ENCODE data around the gene RNF123. TPM values are rescaled to one million over a fixed set of nuclear protein-coding genes. Genes with fewer than 3 reads are reported as not detected.
A peak's percentile ranks its signal among the peaks of the same experiment; 100 is the strongest.
"Not testable (repeated sequence)": the region's sequence is repeated elsewhere in the genome, so short reads cannot be mapped to it uniquely, and the experiment has no call there.

RNF123 gene
- polyA plus RNA-seq, 1 of the 3 experiments (the other 2 are of a cell fraction) = 48.1 TPM

DNA sequence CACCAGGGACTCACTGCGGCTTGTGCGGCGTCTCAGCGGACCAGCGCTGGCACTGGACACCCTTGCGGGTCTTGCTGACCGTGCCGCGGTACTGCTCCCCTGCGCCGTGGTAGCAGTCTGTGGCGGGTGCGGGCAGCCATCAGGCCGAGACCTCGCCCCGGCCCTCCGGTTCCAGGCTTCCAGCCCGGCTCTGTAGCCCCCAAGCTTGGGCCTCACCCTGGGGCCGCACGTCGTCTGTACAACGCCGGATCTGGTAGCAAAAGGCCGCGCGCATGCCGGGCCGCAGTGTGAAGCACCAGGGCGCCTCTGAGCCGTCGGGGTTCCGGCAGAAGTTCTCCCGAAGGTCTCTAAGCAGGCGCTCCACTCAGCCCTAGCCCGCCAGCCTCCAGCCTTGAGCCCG is 3.5 kb upstream of the RNF123 start:
- WGBS (ENCODE audit: low lambda C conversion rate) = 93% methylated on average over 3 of the region's 36 CpGs
- H3K9ac ChIP-seq; H3K4me2 ChIP-seq; H3K9me3 ChIP-seq; H2AFZ ChIP-seq (ENCODE audit: low read depth); H3K4me3 ChIP-seq (ENCODE audit: low read depth in 2 of 2, low read length in 1 of 2); H3K27ac ChIP-seq (ENCODE audit: low read depth in 2 of 2, low read length in 1 of 2); H3F3A ChIP-seq (replicated peaks; ENCODE audit: insufficient read depth); H3K9me2 ChIP-seq; POLR2A ChIA-PET; H3K27me3 ChIP-seq (ENCODE audit: insufficient read depth); H4K20me1 ChIP-seq (ENCODE audit: insufficient read depth); DNase-seq: not testable (repeated sequence)
- Histone ChIP-seq H3K36me3 (replicated peaks in 1 of 2; ENCODE audit: control insufficient read depth in 1 of 2, insufficient read depth in 2 of 2, low read length in 1 of 2) (peaks cover 0 to 29% of the 10 kb centered on the region in 2 experiments), H3K79me2 (ENCODE audit: insufficient read depth) (peaks cover 14% of the 10 kb centered on the region), H3K4me1 (ENCODE audit: control insufficient read depth in 1 of 2, insufficient read depth in 2 of 2, low read depth in 1 of 2, low read length in 1 of 2) (peaks cover 5 to 20% of the 10 kb centered on the region in 2 experiments; a peak in 2 of 4 replicates)
- CTCF ChIA-PET = interaction anchor here (1.4 kb wide), 1 partner anchor 14 kb away, joined by 6 read pairs; no protein-coding TSS in a partner anchor

DNA sequence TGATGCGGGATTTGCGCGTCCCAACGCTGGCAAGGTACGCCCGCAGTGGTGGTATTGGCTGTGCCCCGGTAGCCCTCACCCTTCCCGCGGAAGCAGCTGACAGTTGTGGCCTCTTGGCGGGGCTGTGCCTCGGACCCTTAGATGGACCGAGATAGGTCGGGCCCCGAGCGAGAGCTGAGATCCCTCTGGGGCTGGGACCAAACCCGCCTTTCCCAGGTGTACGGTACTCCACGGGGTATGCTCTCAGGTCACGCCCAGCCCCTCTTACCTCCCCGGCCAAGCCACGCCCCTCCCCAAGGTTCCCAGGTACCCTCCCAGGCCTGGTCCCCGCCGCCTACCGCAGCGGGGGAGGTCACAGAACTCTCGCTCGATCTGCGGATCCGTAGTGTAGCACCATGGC is 3.0 kb upstream of the RNF123 start:
- H3K9me3 ChIP-seq; H3K27ac ChIP-seq (ENCODE audit: low read depth in 2 of 2, low read length in 1 of 2); H3K9ac ChIP-seq; H3K4me2 ChIP-seq; H3K27me3 ChIP-seq (ENCODE audit: insufficient read depth); CTCF ChIA-PET; DNase-seq; H3F3A ChIP-seq (replicated peaks; ENCODE audit: insufficient read depth); H4K20me1 ChIP-seq (ENCODE audit: insufficient read depth); H3K9me2 ChIP-seq; H2AFZ ChIP-seq (ENCODE audit: low read depth); POLR2A ChIA-PET: not testable (repeated sequence)
- Histone ChIP-seq H3K79me2 (ENCODE audit: insufficient read depth) (peaks cover 18% of the 10 kb centered on the region), H3K4me3 (ENCODE audit: low read depth in 2 of 2, low read length in 1 of 2) (peak overlapping the region in 1 of 2 experiments; percentile 24; a peak in 1 of 4 replicates), H3K36me3 (replicated peaks in 1 of 2; ENCODE audit: control insufficient read depth in 1 of 2, insufficient read depth in 2 of 2, low read length in 1 of 2) (peaks cover 0 to 24% of the 10 kb centered on the region in 2 experiments), H3K4me1 (ENCODE audit: control insufficient read depth in 1 of 2, insufficient read depth in 2 of 2, low read depth in 1 of 2, low read length in 1 of 2) (peaks cover 5 to 24% of the 10 kb centered on the region in 2 experiments; a peak in 2 of 4 replicates)
- 15% methylated on average over 4 of the region's 29 CpGs for WGBS (ENCODE audit: low lambda C conversion rate)

DNA sequence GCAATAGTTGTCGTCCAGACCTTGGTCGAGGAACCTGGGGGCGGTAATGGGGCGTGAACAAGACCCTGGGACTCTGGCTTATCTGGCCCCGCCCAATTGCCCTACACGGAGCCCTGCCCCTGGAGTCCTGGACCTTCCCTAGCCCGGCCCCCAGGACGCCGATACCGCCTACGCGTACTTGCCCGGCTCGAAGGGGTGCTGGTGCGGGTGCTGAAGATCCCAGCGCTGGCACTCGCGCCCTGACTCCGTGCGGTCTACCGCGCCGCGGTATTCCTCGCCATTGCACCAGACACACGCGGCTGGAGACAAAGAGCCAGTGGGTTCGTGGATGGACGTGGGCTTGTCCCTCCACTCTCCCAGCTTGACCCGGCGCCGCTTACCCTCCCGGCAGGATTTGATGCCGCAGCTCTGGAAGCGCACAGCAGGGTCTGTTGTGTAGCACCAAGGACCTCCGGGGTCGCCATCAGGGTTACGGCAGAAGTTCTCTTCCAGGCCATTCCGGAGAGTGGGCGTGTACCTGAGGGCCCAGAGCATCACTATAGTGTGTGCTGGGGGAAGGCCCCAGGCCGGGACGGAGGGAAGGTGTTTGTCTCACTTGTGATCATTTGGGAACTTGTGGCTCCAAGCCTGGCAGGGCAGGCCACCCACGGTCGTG is 2.5 kb upstream of the RNF123 start:
- H3K27ac ChIP-seq (ENCODE audit: low read depth in 2 of 2, low read length in 1 of 2); H3K9ac ChIP-seq; POLR2A ChIA-PET; H2AFZ ChIP-seq (ENCODE audit: low read depth); H3F3A ChIP-seq (replicated peaks; ENCODE audit: insufficient read depth); H3K27me3 ChIP-seq (ENCODE audit: insufficient read depth); H4K20me1 ChIP-seq (ENCODE audit: insufficient read depth); H3K9me3 ChIP-seq; CTCF ChIA-PET; H3K4me2 ChIP-seq; H3K9me2 ChIP-seq: not testable (repeated sequence)
- peaks cover 18% of the 10 kb centered on the region for H3K79me2 ChIP-seq (ENCODE audit: insufficient read depth)
- peaks cover 5 to 27% of the 10 kb centered on the region in 2 experiments; a peak in 2 of 4 replicates for H3K4me1 ChIP-seq (ENCODE audit: control insufficient read depth in 1 of 2, insufficient read depth in 2 of 2, low read depth in 1 of 2, low read length in 1 of 2)
- DNase-seq = peak; percentile 69
- peaks cover 0 to 18% of the 10 kb centered on the region in 2 experiments for H3K36me3 ChIP-seq (replicated peaks in 1 of 2; ENCODE audit: control insufficient read depth in 1 of 2, insufficient read depth in 2 of 2, low read length in 1 of 2)
- WGBS (ENCODE audit: low lambda C conversion rate) = 76% methylated on average over 10 of the region's 44 CpGs
- peak overlapping the region in 1 of 2 experiments; percentile 24; a peak in 1 of 4 replicates for H3K4me3 ChIP-seq (ENCODE audit: low read depth in 2 of 2, low read length in 1 of 2)

DNA sequence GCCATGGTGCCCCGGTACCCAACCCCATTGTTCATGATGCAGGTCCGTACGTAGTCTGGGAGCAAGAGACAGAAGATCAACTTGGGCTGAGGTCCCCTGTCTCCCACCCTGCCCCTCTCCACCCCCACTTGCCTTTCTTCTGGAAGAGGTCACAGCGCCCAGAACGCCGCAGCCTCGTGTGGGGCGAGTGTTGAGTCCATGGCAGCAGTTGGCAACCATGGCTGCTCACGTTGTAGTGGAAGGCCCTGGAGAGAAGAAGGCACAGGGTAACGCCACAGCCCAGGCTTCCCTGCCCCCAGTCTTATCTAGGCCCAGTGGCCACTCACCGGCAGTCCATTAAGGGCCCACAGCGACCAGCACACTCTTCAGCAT is 1.9 kb upstream of the RNF123 start:
- H3K4me2 ChIP-seq; H3K4me3 ChIP-seq (ENCODE audit: low read depth in 2 of 2, low read length in 1 of 2); H2AFZ ChIP-seq (ENCODE audit: low read depth); H3K9ac ChIP-seq; POLR2A ChIA-PET; H3K27ac ChIP-seq (ENCODE audit: low read depth in 2 of 2, low read length in 1 of 2); H3K9me2 ChIP-seq; H3K9me3 ChIP-seq; H3K27me3 ChIP-seq (ENCODE audit: insufficient read depth); H4K20me1 ChIP-seq (ENCODE audit: insufficient read depth); DNase-seq; CTCF ChIA-PET; H3F3A ChIP-seq (replicated peaks; ENCODE audit: insufficient read depth): not testable (repeated sequence)
- peaks cover 0 to 13% of the 10 kb centered on the region in 2 experiments for H3K36me3 ChIP-seq (replicated peaks in 1 of 2; ENCODE audit: control insufficient read depth in 1 of 2, insufficient read depth in 2 of 2, low read length in 1 of 2)
- peaks cover 18% of the 10 kb centered on the region for H3K79me2 ChIP-seq (ENCODE audit: insufficient read depth)
- H3K4me1 ChIP-seq (ENCODE audit: control insufficient read depth in 1 of 2, insufficient read depth in 2 of 2, low read depth in 1 of 2, low read length in 1 of 2) = peaks cover 5 to 27% of the 10 kb centered on the region in 2 experiments; a peak in 2 of 4 replicates
- 95% methylated on average over 4 of the region's 12 CpGs for WGBS (ENCODE audit: low lambda C conversion rate)

DNA sequence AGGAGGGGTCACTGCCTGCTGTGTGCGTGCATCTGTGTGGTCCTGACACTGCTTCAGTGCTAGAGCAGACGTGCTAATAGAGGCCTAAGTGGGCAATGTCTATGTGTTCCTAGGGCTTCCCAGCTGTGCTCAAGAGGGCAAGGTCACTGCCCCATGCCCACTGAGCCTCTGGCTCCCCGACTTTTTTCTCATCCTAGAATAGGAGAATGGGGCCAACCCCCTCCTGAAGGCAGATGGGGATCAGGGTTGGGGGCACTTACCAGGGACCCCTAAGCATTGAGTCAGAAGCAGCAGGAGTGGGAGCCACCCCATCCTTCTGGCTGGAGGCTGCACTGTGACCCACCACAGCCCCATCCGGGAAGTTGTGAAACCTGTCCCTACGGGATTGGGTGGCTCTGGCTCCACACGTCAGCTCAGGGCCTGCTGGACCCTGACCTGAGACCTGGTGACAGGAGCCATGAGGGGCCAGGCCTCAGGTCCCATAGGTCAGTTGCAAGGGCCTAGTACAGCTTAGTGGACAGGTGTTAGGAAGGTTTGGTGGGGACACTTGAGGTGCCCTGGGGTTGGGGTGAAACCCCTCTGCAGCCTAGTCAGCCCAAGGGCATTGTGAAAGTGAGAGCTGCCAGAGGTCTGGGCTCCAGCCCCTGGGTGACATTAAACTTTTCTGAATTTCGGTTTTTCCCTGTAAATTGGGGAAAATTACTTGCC is 865 bp upstream of the RNF123 start:
- H2AFZ ChIP-seq (ENCODE audit: low read depth); H3K27me3 ChIP-seq (ENCODE audit: insufficient read depth); H3F3A ChIP-seq (replicated peaks; ENCODE audit: insufficient read depth); H3K9me3 ChIP-seq; H4K20me1 ChIP-seq (ENCODE audit: insufficient read depth); POLR2A ChIA-PET; H3K9me2 ChIP-seq; H3K36me3 ChIP-seq (replicated peaks in 1 of 2; ENCODE audit: control insufficient read depth in 1 of 2, insufficient read depth in 2 of 2, low read length in 1 of 2); DNase-seq: not testable (repeated sequence)
- Histone ChIP-seq H3K4me2 (peak overlapping the region; percentile 83), H3K4me1 (ENCODE audit: control insufficient read depth in 1 of 2, insufficient read depth in 2 of 2, low read depth in 1 of 2, low read length in 1 of 2) (peaks cover 5 to 27% of the 10 kb centered on the region in 2 experiments; a peak in 2 of 4 replicates), H3K79me2 (ENCODE audit: insufficient read depth) (peaks cover 26% of the 10 kb centered on the region), H3K9ac (peak overlapping the region; percentile 87), H3K27ac (ENCODE audit: low read depth in 2 of 2, low read length in 1 of 2) (peak overlapping the region; percentile 18 to 25; a peak in 3 of 4 replicates), H3K4me3 (ENCODE audit: low read depth in 2 of 2, low read length in 1 of 2) (peak overlapping the region; percentile 84 to 92)
- CTCF ChIA-PET = interaction anchor here (0.9 to 1.4 kb wide), 2 partner anchors 15 to 149 kb away, joined by 3 read pairs; no protein-coding TSS in a partner anchor
- 68% methylated on average over 5 of the region's 7 CpGs for WGBS (ENCODE audit: low lambda C conversion rate)

All from SK-N-SH (cell line).